ENCODE measurements around the gene LPP.
A peak's percentile ranks its signal among the peaks of the same experiment; 100 is the strongest.

LPP gene

DNA sequence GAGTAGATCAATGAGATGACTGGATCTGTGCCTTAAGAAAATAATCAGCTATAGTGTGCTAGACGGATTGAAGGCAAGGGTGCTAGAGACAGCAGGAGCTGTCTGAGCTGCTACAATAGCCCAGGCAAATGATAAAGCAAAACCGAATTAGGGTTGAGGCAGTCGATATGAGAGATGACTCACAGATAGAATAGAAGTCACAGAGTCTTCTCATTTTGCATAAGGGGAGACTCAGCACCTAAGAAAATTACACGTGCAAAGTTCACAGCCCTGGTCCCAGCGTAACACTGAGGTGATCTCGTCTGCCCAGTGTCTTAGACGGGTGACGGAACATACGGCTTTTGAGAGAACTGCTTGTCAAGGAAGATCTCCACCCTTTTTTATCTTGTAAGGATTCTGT lies 11.6 kb downstream of the LPP start:
- H3K4me3 ChIP-seq (ENCODE audit: low read depth, low read length), result no peak overlapping the region
- DNase-seq (ENCODE audit: low read depth), result no peak

DNA sequence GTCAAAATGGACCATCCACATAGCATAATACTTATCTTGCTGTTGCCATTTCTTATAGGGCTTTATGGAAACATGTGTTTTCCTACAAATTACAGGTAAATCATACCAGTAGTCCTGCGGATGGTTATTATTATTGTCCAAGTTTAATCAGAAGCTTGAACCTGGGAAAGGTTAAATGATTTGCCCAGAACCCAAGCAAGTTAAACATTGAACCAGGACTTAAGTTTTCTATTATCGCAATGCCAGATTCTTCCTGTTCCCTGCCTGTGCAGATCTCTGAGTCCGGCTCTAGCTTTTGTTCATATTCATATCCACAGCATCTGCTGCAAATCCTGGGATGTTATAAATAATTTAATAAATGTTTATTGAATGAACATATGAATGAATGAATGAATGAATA lies 12.5 kb downstream of the LPP start:
- no peak for DNase-seq (ENCODE audit: low read depth)
- no peak overlapping the region for H3K4me3 ChIP-seq (ENCODE audit: low read depth, low read length)

DNA sequence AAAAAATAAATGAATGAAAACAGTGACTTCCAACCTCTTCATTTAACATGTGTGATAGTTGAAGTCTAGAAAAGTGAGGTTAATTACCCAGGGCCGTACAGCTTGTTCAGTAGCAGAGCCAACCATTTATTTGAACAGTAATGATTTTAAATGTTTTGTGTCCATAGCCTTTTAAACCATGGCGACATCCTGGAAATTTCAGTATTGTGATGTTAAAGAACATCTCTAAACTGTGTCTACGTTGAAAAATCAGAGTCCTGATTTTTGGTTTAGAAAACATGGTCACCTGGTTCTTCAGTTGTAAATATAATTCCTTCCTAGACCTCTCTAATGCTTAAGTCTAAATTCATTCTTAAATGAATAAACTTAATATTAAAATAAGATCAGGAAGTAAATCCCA lies 14.2 kb downstream of the LPP start:
- H3K4me3 ChIP-seq (ENCODE audit: low read depth, low read length), result no peak overlapping the region
- DNase-seq (ENCODE audit: low read depth), result no peak

DNA sequence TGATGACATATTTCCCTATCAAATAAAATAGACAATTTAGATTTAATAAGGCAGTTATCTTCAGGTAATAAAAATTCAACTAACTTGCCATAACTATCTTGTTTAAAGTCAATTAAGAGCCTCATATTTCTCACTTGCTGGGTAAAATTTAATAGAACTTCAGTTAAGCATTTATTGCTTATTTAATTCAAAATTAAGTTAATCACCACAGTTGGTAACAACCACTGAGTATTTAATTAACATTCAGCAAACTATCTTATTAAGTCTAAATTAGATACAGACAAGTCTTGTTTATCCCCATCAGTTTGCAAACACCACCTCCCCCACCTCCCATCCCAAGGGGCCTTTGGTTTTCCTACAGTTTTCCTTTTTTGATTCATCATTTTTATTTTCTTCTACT lies 14.7 kb downstream of the LPP start:
- no peak overlapping the region for H3K4me3 ChIP-seq (ENCODE audit: low read depth, low read length)
- DNase-seq (ENCODE audit: low read depth), result no peak

DNA sequence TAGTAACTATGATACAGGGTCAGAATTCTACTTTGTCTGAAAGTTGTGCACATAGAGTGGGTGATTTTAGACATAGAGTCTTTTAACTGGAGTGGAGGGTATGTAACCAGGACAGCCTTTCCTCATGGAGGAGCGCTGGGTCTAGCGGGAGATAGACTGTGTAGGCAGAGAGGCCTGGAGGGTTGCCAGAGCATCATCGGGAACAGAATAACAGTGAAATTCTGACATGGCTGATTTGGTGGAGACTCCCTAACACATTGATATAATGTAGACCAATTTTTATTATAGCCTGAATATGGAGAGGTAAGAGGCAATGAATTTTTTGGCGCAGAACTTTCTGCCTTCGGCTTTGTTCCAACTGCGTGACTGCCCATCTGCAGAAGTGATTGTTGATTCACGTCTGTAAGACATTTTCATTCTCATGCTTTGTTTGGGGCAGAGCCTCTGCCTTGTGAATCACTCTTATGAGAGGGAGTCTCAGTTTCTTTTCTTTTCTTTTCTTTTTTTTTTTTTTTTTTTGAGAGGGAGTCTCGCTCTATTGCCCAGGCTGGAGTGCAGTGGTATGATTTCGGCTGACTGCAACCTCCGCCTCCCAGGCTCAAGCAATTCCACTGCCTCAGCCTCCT lies 16.0 kb downstream of the LPP start:
- no peak for DNase-seq (ENCODE audit: low read depth)
- H3K4me3 ChIP-seq (ENCODE audit: low read depth, low read length), result no peak overlapping the region

DNA sequence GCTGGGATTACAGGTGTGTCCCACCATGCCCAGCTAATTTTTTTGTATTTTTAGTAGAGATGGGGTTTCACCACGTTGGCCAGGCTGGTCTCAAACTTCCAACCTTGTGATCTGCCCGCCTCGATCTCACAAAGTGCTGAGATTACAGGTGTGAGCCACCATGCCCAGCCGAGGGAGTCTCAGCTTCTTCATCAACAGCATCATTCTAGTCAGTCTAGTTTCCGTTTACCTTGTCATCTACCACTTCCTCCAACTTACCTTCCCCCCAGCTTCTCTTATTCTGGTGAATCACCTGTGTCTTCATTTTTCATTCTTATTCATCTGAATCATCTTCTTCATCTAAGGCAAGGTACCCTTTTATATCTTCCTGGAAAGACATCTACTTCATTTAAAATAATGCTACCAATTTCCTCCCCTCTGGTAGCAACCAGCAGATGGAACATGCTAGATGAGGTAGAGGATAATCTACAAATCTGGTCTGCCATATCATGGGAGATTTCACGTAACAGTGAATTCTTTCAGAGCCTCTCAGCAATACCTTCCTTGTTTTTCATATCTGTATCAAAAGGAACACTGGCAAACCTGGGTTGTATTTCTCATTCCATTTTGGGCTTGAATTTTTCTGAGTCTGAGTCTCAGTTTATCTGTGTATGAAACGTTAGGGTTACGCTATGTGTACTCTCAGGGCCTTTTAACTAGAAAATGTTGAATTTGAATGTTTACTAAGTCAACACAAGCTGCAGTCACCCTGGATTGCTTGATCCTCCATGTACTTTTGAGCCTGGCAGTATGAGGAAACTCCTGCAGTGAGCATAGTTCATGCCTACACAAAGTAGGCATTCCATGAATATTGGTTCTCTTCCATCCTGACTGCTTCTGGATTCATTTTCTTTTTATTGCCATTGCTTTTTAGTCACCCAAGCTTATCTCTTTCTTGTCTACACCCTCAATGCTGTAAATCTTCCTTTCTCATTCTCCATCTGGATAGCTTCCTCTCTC lies 16.8 kb downstream of the LPP start:
- no peak overlapping the region for H3K4me3 ChIP-seq (ENCODE audit: low read depth, low read length)
- DNase-seq (ENCODE audit: low read depth), result no peak

DNA sequence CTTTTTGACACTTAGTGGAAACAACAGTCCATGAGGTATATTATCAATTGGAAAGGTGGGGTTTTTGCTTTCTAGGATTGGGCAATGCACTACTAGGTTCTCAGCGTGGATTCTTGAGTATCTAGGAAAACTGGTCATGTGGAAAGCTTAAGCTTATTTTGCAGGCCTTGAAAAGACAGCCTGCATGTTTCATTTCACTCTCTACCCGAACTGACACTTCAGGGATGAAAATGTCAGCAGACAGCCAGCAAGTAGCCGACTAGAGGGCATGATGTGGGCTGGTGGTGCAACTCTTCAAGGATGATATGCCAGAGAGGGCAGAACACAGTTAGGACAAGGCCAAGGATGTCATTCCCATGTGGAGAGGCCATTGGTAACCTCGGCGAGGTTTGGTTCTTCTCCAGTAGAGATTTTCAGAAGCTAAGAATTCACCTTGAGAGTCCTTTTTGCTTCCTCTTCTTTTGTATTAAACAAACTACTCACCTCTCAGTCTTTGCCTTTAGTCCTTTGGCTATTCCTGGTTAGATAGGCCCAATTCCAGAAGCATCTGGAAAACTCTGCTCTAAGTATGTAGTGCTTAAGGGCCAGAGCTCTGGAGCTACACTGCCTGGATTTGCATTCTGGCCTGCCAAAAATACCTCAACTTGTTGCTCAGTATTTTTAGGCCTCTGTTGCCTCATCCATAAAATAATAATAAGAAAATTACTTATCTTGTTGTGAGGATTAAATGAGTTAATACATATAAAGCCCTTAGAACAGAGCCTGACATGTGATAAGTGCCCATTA lies 17.9 kb downstream of the LPP start:
- no peak for DNase-seq (ENCODE audit: low read depth)
- H3K4me3 ChIP-seq (ENCODE audit: low read depth, low read length), result no peak overlapping the region

DNA sequence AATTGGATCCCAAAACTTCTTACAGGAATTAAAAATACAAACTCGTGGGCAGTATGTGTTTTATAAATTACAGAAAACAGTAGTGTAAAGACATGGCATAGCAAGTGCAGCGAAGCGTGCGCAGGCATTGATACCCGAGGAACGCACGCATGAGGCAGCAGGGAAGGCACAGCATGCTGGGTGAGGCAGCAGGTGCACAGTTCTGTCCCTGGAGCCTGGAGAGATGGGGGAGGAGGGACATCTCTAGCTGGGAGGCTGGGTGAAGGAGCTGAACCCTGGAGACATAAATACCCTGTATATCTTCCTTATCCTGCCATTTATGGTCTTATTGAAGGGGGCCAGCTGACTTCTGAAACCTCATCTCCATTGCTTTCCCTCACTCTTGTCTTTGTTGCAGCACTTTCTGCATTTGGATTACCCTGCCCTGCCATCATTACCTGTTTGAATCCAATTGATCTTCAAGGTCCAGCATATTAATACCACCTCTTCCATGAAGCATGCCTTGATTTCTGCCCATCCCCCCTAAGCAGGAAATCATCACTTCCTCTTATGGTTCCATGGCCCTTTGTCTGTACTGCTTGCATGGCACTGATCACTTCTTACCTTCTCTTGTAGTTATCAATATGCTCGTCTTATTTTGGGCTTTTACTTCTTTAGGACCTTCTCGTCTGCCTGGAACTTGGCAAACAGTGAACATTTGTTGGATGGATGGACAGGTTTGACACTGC lies 20.5 kb downstream of the LPP start:
- H3K4me3 ChIP-seq (ENCODE audit: low read depth, low read length), result no peak overlapping the region
- no peak for DNase-seq (ENCODE audit: low read depth)

DNA sequence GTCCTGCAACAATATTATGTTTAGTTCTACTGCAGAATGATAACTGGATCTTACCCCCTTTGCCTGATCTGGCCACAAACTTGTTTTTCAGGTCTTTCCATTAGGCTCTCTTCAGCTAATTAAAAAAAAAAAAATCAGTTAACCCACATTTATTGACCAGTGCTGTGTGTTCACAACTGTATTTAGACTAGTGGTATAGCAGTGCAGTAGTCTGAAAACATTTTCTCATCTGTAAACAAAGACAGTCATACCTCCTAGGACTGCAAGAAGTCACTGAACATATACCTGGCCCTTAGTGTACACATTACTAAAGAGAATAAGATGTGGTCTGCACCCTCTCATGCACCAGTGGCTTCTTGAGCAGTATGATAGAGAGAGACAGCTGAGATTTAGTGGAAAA lies 22.5 kb downstream of the LPP start:
- DNase-seq (ENCODE audit: low read depth), result no peak

DNA sequence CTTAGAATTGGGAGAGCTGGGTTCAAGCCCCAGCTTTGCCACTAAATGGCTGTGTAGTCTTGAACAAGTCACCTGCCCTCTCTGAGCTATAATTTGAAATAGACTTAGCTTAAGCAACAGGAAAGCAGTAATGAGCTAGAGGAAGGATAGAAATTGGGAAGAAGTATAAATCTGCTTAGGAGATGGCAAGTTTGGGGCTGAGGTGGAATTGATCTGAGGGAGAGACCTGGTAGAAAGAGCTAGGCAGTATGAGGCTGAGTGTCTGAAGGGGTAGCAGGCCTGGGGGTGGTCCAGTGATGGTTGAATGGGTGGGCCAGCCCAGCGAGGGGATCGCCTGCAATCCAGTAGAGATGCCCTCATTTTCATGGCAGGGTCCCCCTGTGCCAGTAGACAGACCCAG lies 22.9 kb downstream of the LPP start:
- H3K4me3 ChIP-seq (ENCODE audit: low read depth, low read length), result no peak overlapping the region
- DNase-seq (ENCODE audit: low read depth), result no peak

More for the DNA sequence above, 22.5 kb downstream of the LPP start:
- H3K4me3 ChIP-seq (ENCODE audit: low read depth, low read length), result no peak overlapping the region

DNA sequence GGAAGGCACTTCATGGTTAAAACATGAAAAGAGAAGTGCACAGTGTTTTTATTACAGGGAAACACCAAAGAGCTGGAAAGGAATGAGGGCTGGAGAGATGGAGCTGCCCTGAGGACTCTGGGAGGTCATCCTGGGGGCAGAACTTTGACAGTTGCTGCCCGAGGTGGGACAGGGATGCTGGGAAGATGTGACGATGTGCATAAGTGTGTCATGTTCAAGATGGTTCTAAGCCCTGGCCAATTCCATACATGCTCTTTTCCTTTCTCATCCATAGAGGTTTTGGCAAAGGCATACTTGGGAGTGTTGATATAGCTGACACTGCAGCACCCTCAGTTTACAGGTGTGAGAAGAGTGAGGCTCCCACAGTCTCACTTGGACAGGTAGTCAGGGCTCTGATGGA lies 23.8 kb downstream of the LPP start:
- no peak overlapping the region for H3K4me3 ChIP-seq (ENCODE audit: low read depth, low read length)
- DNase-seq (ENCODE audit: low read depth), result no peak

DNA sequence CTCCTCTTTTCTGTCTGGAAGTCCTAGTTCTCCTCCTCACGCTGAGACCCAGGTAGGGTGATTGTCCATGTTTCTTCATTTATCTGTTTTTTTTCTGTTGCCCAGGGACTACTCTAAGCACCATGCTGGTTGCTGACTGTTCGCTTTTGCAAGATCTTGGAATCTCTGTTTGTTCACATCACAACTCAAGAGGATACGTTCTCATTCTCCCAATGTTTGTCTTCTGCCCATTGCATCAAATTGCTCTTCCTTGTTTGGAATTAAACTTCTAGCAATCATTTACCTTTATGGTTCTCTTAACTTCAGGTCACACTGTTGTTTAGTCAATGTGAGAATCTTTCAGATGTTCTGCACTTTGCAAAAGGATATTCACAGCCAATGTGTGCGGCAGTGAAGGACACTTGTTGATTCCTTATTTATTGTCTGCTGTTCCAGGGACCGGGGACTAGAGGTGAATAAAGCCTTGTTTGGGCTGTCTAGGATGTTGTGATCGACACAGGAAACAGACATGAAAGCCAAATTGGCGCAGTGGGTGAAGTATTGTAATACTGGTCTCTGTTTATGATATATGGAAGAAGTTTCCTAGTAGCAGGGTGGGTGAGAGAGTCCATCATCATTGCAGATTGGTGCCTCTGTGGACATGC lies 24.5 kb downstream of the LPP start:
- DNase-seq (ENCODE audit: low read depth), result no peak
- H3K4me3 ChIP-seq (ENCODE audit: low read depth, low read length), result no peak overlapping the region

DNA sequence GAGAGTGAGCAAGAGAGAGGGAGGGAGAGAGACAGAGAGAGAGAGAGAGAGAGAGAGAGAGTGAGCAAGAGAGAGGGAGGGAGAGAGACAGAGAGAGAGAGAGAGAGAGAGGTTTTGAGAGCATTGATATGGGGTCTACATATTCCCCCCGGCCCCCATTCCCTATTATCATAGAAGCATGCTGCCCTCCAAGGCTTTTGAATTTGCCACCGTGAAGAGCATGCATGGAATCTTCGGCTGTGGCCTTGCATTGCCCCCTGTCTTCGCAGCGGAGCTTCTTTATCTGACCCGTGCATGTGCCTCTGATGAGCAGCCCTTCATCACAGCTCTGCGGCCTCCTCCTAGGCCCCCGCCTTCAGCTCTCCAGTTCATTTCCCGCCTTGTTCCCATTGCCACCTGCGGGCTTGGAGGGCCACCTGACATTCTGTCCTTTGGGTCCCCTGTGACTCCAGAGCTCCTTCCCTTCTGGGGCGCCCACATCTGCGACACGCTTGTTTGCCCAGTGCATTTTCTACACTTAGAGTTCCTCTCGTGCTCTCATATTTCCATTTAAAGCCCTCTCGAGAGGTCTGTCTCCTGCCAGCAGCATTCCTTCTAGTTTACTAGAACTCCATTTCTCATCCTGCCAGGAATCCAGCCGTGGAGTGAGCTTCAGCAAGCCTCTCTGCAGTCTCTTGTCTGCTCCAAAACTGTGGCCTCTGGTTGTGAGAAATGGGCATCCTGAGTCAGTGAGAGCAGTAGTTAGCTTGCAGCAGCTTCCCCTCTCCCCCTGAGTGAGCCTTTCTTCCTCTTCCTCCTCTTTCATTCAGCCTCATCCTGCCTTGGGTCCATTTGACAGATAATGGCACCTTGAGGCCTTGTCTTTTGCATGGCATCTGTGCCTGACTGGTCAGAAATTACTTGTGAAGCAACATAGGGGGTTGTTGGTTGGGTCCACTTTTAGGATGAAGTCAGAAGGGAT lies 25.3 kb downstream of the LPP start:
- no peak overlapping the region for H3K4me3 ChIP-seq (ENCODE audit: low read depth, low read length)
- DNase-seq (ENCODE audit: low read depth), result peak; percentile 76

DNA sequence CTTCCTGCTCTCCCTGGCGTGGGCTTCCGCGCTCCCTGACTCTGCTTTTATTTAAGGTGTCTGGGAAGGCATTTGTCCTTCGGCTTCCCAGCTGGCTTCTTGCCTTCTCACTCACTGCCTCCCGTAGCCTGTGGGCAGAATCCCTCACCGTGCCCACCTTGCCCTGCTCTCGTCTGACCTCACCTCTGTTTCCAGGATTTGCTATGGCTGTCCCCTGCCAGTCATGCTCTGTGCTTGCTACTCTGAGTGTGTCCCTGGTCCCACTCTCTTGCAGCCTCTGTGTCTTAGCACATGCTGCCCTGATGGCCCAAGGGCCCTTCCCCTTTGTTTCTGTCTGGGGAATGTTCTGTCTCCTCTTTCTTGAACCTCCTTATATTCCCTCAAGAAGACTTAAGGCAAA lies 26.2 kb downstream of the LPP start:
- no peak overlapping the region for H3K4me3 ChIP-seq (ENCODE audit: low read depth, low read length)
- DNase-seq (ENCODE audit: low read depth), result no peak

DNA sequence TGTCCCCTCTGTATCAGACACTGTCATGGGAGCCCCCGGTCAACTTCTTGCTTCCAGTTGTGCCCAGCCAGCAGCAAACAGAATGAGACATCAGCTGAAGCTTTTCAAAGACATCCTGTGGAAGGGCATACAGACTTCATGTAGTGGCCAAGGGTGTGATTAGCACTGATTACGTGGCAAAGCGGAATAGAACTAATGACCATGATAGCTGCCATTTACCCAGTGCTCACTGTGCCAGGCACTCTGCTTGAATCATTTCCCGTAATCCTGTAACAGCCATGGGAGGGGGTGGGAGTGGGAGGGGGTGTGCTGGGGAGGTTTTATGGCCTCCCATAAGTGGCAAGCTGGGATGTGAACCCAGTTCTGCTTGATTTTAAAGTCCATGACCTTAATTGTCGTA lies 29.5 kb downstream of the LPP start:
- no peak overlapping the region for H3K4me3 ChIP-seq (ENCODE audit: low read depth, low read length)
- DNase-seq (ENCODE audit: low read depth), result no peak

DNA sequence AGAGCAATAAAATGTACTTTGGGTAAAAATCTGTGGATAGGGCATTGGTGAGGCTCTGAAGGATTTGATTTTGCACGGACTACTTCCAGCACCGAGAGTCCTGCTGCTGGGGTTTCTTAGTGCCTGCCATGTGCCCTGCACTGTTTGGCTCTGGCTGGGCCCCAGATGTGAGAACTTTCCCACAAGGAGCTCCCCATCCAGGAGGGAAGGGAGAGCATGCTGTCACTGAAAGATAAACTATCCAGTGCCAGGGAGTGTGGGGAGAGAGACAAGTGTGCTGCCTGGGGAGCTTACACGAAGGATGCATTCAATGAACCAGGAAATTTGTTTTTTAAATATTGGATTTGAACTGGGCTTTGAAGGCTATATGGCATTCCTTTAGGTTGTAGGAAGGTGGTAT lies 30.2 kb downstream of the LPP start:
- H3K4me3 ChIP-seq (ENCODE audit: low read depth, low read length), result no peak overlapping the region

DNA sequence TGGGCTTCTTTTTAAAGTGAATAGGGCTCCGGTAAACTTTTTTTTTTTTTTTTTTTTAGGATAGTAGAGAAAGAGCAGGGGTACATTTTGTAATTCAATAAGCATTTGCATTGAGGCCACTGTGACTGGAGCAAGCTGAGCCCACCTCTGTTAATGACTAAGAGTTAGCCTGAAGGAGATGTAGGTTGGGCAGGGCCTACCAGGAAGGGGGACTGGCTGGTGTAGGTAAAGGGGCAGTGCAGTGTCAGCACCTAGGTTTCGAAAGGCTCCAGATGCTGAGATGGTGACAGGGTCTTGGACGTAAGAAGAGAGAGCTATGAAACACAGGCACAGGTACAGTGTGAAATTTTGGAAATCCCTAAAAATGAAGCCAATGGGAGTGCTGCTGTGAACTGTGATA lies 30.7 kb downstream of the LPP start:
- DNase-seq (ENCODE audit: low read depth), result no peak
- no peak overlapping the region for H3K4me3 ChIP-seq (ENCODE audit: low read depth, low read length)

More for the DNA sequence above, 30.2 kb downstream of the LPP start:
- DNase-seq (ENCODE audit: low read depth), result no peak

DNA sequence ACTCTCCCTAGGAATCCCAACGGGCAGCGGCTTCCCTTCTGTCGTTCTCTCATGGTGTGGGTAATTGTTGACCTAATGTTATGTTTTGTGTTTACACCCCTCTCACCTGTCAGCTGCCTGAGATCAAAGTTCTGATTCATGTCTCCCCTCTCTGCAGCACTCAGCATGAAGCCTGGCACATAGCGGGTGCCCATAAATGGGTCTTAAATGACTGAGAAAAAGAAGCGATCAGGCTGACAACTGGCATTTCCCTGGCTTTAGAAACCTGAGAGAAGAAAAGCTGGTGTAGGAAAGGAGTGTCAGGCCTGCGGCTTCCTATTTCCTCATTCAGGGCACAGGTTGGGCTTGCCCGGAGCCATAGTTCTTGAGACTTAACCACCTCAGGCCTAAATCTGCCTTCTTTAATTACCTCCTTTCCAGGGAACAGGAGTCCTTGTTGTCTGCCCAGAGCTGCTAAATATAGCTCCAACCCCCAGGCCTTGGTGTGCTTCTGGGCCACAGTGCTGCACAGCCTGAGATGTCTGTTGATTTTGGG lies 31.8 kb downstream of the LPP start:
- DNase-seq (ENCODE audit: low read depth), result no peak
- H3K4me3 ChIP-seq (ENCODE audit: low read depth, low read length), result no peak overlapping the region

Data from skeletal muscle cell (primary cell).